HFFc6 (cell line): Measurements from ENCODE around the gene ADAM22. TPM values are rescaled to one million over a fixed set of nuclear protein-coding genes. Genes with fewer than 3 reads are reported as not detected.

Source experiments
- DNase-seq: peaks from one replicate; pipeline ENCODE4 v3.0.0-alpha.2; 2018
- H3K27ac Mint-ChIP-seq: 2 replicates; pipeline ENCODE4 v1.8.0; 2020; ENCODE audit warnings: mild to moderate bottlenecking, mixed read lengths
- H3K27me3 Mint-ChIP-seq: 2 replicates; pipeline ENCODE4 v1.8.0; 2021; ENCODE audit warnings: mild to moderate bottlenecking, moderate library complexity, mixed read lengths; ENCODE audit not compliant: insufficient read depth
- H3K36me3 Mint-ChIP-seq: 2 replicates; pipeline ENCODE4 v1.8.0; 2021; ENCODE audit warnings: low read depth, mixed read lengths
- H3K4me1 Mint-ChIP-seq: 2 replicates; pipeline ENCODE4 v1.8.0; 2020; ENCODE audit warnings: low read depth, mixed read lengths
- H3K4me3 Mint-ChIP-seq: 2 replicates; pipeline ENCODE4 v1.8.0; 2020; ENCODE audit warnings: mild to moderate bottlenecking, moderate library complexity, mixed read lengths
- H3K9me3 Mint-ChIP-seq: 2 replicates; pipeline ENCODE4 v1.8.0; 2020; ENCODE audit warnings: mild to moderate bottlenecking, mixed read lengths
- total RNA-seq, 6 experiments: library from RNA; stranded (reverse); fragmentation: NEBNext Ultra II Directional; extraction: Animal tissue kit (Norgen Biotek cat#: 25700); gene quantifications; 2 replicates in 1 of 6; 3 replicates in 5 of 6; pipeline ENCODE4 v1.2.3, GENCODE V29; 2021
- TF ChIP-seq, protein P1 (sequence below): fragments of 200-600 bp; sonication (generic); IDR thresholded peaks from 2 replicates; pipeline ENCODE4 v1.5.0; 2021; ENCODE audit warnings: antibody characterized with exemption, mild to moderate bottlenecking

ADAM22 gene
- total RNA-seq, 6 experiments from 2014 or later, result 0.05 to 0.24 (median 0.12) TPM; not detected in 1

DNA sequence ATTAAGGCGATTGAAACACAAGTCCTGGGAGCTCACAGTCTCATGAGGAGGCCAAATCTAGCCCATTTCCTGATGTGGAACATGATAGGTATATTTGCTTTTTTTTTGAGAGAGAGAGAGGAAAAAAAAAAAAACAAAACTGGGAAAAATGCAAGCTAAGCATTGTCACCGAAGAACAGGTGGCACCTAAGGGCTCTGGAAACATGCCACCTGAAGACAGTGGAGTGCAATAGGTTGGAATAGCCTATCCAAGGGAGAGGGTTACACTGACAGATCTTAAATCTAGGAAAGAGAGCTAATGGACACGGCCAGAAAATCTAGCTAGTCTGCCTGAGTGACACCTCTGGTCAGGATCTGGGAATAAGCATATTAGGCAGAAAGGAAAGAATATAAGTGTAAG, 175.6 kb downstream of the ADAM22 start:
- DNase-seq, result no peak
- Mint-ChIP-seq H3K4me3 (no peak overlapping the region), H3K27me3 (peaks cover 3% of the 10 kb centered on the region), H3K36me3 (no peaks in the 10 kb centered on the region), H3K27ac (no peak overlapping the region), H3K4me1 (no peaks in the 10 kb centered on the region), H3K9me3 (no peaks in the 10 kb centered on the region)
- TF ChIP-seq, protein P1, sequence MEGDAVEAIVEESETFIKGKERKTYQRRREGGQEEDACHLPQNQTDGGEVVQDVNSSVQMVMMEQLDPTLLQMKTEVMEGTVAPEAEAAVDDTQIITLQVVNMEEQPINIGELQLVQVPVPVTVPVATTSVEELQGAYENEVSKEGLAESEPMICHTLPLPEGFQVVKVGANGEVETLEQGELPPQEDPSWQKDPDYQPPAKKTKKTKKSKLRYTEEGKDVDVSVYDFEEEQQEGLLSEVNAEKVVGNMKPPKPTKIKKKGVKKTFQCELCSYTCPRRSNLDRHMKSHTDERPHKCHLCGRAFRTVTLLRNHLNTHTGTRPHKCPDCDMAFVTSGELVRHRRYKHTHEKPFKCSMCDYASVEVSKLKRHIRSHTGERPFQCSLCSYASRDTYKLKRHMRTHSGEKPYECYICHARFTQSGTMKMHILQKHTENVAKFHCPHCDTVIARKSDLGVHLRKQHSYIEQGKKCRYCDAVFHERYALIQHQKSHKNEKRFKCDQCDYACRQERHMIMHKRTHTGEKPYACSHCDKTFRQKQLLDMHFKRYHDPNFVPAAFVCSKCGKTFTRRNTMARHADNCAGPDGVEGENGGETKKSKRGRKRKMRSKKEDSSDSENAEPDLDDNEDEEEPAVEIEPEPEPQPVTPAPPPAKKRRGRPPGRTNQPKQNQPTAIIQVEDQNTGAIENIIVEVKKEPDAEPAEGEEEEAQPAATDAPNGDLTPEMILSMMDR, result no peak

DNA sequence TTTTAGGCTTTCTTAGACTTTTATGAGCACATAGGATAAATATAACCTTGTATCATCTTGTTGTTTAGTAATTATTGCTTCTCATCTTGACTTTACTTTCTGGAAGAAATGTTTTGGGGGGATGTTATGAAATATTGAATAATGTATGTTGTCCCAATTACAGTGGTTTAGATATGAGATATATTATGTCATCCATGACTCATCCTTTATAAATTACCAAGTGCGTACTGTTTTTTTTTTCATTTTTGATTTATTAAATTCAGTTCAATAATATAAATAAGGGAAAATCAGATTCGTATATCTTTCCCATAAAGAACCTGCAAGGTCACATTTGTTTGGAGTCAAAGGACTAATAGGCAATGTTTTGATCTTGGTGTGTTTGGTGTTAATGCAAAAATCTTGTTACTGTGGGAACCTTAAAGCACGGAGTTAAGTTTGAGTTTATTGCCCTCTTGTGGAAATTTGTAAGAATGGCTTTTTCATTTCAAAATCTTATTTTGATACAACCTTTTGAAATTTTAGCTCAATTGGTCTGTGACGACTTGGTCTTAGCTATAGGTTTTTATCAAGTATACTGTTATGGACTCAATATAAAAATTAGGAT, 177.2 kb downstream of the ADAM22 start:
- no peaks in the 10 kb centered on the region for H3K36me3 Mint-ChIP-seq
- no peaks in the 10 kb centered on the region for H3K4me1 Mint-ChIP-seq
- H3K27ac Mint-ChIP-seq, result no peak overlapping the region
- H3K4me3 Mint-ChIP-seq, result no peak overlapping the region
- no peaks in the 10 kb centered on the region for H3K9me3 Mint-ChIP-seq
- TF ChIP-seq, protein P1, result peak; percentile 80
- H3K27me3 Mint-ChIP-seq, result peaks cover 3% of the 10 kb centered on the region
- DNase-seq, result peak; percentile 36

DNA sequence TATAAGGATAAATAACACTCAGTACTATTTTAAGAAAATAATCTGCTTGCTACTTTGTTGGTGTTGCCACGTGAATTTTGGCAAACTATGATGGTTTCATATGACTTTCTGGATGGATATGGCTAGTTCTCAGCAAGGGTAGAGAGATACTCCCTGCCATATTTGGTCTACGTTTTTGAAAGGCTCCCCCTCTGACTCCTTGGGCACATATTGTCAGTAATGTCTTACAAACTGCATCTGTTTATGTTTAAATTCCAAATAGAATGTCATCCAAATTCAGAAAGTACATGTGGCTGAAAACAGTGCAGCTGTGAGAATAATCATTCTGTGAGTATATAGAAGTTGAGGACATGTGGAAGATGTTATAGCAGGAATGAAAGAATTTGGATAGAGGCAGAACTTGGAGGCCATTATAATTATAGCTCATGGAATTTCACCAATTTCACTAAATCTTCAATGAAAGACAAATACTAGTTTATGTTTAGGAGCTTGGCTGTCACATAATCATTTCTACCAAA, 178.0 kb downstream of the ADAM22 start:
- TF ChIP-seq, protein P1, result no peak
- Mint-ChIP-seq H3K27me3 (peaks cover 3% of the 10 kb centered on the region), H3K9me3 (no peaks in the 10 kb centered on the region), H3K27ac (no peak overlapping the region), H3K4me1 (no peaks in the 10 kb centered on the region), H3K36me3 (no peaks in the 10 kb centered on the region), H3K4me3 (no peak overlapping the region)
- DNase-seq, result no peak

DNA sequence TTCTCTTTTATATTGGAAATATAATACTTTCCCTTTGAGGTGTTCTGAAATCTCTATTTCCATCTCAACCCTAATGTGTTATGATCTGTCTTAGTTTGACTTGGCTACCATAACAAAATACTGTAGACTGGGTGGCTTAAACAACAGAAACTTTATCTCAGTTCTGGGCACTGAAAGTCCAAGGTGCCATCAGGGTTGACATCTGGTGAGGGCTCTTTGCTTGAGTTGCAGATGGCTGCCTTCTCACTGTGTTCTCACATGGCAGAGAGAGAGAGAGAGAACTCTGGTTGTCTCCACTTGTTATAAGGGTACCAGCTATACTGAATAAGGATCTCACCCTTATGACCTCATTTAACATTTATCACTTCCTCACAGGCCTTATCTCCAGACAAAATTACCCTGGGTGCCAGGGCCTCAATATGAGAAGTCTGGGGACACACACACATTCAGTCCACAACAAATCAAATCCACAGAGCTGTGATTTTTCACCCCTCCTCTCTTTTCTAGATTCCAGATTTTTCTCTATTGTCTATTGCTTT, 181.3 kb downstream of the ADAM22 start:
- Mint-ChIP-seq H3K4me3 (no peak overlapping the region), H3K27me3 (no peaks in the 10 kb centered on the region), H3K4me1 (no peaks in the 10 kb centered on the region), H3K9me3 (no peaks in the 10 kb centered on the region), H3K27ac (no peak overlapping the region), H3K36me3 (no peaks in the 10 kb centered on the region)
- TF ChIP-seq, protein P1, result no peak
- DNase-seq, result no peak

DNA sequence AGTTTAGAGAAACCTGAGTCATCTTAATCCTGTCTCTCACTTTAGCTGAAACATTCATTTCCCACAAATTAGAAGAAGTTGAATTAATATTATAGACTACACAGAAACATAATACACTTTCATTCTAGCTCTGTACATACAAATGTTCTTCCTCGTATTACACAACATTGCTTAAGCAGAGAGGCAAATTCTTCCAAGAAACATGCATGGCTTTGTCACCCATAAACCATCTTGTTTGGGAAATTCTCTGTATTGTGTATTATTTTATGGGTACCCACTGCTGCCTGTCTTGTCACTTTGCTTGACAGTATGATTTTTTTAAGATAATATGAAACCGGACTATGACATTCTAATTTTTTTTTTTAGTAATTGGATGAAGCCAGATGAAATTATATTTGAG, 181.8 kb downstream of the ADAM22 start:
- DNase-seq, result no peak
- Mint-ChIP-seq H3K4me1 (no peaks in the 10 kb centered on the region), H3K9me3 (no peaks in the 10 kb centered on the region), H3K27ac (no peak overlapping the region), H3K36me3 (no peaks in the 10 kb centered on the region), H3K4me3 (no peak overlapping the region), H3K27me3 (no peaks in the 10 kb centered on the region)
- TF ChIP-seq, protein P1, result no peak
